ENCODE results near the gene DCUN1D5.

DCUN1D5 gene
- 23.3 to 126 (median 27.9) reads per million in 3 experiments for total RNA-seq

DNA sequence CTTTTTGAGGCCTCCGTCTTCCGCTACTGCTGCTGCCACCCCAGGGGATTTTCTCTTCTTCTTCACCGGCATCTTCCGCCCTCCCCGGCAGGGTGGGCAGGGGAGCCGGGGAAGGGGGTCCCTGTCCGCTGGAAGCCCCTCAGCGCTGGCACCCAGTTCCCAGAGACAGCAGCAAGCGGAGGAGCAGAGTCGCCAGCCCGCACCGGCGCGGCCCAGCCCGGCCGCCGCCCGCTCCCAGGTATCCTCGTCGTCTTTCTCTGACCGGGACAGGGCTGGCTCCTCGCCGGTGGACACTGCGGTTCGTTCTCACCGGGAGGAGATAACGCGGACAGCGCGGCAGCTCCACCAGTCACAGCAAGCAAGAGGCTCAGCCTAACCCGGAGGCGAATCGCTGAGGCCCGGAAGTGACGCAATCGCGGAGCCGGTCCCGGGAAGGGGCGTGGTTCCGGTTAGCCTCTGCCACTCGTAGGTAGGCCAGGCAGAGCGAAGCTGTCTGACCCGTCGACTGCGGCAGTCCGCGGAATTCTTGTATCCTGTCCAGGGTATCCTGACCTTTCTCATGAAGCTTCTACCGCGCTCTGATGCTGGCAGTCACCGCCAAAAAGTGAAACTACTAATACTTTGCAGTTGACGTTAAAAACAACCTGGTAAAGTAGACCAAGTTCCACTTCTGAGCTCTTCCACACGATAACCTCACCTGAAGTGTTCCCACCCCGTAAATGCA is at the start of gene DCUN1D5:
DCUN1D5 (minus strand) TSS at position 360 of the 724 bp plus-strand sequence; CDS start at position 72, 288 bp downstream.
- peak; percentile 91 for DNase-seq

- no peak for DNase-seq
These were observed 33.5 kb upstream of the DCUN1D5 start for GRCh38 chr11:103125462-103125861.

DNA sequence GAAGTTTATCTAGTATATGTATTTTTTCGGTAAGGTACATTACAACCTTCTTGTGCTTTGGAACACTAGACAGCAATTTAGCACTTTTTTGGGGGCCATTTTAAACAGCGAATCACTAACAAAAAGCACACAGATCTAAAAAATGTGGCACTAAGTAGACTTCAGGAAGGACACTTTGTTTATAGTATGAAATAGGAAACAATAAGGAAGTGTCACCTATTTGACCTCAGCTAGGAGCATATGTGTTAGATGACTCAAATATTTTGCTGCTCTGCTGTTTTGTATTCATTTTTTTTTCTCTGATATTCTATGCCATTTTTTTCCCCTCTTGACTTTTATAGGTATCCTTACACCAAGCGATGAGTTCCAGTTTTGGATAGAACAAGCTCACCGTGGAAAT is 22.9 kb upstream of the DCUN1D5 start:
- DNase-seq = no peak

DNA sequence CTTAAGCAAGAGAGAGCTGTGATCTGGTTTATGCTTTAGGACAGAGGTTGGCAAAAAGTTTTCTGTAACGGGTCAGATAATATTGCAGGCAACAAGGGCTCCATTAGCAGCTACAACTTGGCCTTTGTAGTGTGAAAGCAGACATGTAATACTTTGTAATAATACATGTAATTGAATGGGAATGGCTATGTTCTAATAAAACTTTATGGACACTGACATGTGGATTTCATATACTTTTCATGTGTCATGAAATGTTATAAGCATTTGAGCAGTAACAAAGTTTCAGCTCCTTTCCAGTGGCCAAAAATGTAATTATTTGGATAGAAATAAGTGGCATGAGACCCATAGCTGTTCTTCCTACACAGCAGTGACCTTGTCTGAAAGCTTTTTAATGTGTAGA is 20.4 kb upstream of the DCUN1D5 start:
- no peak for DNase-seq

DNA sequence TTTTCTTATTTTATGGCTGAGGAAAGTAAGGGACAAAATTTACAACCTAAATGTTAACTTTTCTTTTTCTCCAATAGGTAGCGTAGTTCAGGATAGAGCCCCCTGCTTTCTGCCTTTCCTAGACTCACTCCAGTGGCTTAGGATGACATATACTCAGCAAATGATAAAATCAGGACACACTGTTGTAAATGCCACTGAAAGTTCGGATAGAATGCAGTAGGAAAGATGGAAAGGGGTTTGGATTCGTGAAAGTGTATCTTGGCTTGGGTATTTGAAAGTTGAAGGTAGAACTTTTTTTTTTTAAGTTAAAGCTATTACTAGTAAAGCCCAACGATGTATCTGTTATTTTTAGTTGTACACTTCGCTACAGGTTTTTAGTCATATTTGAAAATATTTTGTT is 19.4 kb upstream of the DCUN1D5 start:
- DNase-seq = no peak

GRCh38 chr11:103110391-103110790 is 18.4 kb upstream of the DCUN1D5 start:
- DNase-seq = no peak

DNA sequence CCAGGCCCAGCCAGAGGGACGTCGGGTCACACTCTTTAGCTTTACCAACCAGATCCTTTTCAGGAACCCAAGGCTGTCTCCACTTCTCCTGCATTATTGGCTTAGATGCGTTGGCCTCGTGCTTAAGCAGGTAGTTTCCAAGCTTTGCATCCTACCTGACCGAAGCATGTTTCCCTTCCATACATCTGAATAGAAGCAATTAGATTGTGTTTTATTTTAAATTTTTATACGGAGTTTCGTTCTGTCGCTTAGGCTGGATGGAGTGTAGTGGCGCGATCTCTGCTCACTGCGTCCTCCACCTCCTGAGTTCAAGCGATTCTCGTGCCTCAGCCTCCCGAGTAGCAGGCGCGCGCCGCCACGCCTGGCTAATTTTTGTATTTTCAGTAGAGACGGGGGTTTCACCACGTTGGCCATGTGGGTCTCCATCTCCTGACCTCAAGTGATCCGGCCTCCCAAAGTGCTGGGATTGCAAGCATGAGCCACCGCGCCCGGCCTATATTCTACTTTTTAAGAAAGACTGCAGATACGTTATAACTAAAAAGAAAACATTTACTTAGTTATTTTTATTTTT is 17.9 kb upstream of the DCUN1D5 start:
- no peak for DNase-seq

DNA sequence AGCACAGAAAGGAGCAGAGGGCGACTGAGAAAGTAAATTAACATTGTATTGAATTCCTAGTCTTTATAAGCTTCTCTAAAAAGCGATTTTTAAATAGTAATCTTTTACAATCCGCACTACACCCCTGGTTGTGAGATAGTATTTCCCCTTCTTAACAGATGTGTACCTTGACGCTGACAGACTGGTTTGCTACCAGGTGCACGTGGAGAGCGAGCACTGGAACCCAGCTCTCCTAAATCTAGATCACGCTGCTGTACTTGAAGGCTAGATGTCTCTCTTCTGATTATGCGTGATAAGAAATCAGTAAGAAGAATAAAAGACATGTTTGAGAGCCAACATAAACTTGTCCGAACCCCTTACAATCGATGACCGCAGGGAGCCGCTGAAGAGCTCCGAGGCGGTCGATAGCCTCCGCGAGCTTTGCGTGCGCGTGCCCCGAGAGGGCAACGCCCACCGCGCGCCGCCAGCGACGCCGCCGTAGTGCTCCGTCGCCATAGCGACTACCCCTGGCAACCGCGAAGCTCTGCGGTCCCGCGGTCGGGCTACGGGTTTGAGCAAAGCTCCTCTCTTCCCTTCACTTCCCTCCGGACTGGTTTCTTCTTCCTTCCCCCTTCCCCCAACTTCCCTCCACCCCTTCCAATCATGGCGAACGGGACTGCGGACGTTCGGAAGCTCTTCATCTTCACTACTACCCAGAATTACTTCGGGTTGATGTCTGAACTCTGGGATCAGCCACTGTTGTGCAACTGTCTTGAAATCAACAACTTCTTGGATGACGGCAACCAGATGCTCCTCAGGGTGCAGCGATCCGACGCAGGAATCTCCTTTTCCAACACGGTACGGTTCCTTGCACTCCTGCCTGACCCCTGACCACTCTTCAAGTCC is 17.2 kb upstream of the DCUN1D5 start, which contains the start of gene DYNC2H1:
DYNC2H1 (plus strand) TSS at position 494 of the 885 bp plus-strand sequence; CDS start at position 643, 149 bp downstream.
- DNase-seq = peak; percentile 90

GRCh38 chr11:103097279-103097678 is 5.3 kb upstream of the DCUN1D5 start:
- no peak for DNase-seq

GRCh38 chr11:103091064-103091800 is 728 bp downstream of the DCUN1D5 start:
- peak; percentile 31 for DNase-seq

DNA sequence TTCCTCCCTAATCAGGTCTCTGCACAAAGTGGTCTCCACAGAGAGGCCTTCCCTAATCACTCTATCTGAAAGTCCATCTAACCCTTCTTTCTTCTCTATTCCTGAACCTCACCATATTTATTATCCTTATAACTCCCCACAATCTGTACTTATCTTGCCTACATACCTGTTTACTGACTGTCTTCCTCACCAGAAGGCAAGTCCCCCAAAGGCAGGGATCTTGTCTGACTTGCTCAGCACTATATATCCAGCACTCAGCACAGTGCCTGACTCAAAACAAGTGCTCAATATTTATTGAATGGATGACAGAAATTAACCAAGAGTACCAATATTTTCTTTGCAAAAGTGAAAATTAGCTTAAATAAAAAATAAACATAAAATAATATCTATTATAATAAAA is 5.5 kb downstream of the DCUN1D5 start:
- no peak for DNase-seq

GRCh38 chr11:103085758-103086365 is 6.1 kb downstream of the DCUN1D5 start:
- DNase-seq = no peak

DNA sequence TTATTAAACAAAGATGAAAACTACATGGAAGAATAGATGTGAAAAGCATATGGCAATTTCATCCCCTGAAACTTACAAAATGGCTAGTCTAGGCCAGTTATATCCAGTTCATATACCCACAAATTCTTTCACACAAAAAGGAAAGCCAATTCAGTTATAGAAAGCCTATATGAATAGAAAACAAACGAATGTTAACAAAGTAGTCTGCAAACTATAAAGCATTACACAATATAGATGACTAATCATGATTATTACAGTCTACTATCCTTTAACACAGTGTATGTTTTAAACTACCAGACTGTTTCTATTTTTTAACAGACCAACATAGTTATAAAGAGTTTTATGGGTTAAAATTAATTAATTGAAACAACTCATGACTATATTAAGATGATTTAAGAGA is 12.1 kb downstream of the DCUN1D5 start:
- no peak for DNase-seq

- DNase-seq = no peak
These were observed 13.2 kb downstream of the DCUN1D5 start for GRCh38 chr11:103078710-103079109.

DNA sequence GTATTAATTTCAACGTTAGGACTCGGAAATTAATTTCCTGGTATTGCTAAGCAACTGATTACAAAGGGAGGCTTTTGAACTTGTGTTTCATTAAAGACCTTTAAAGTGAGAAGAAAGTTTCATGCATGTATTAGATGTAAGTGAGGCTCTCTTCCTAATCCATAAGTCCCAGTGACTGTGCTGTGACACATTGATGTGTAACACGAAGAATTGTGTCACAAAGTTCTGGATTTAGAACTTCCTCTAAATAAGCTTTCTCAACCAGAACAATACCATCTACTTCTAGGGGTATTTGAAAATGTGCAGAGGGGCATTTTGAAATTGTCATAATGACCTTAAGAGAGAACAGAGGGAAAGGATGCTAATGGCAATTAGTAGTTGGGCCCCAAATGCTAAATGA is 14.4 kb downstream of the DCUN1D5 start:
- DNase-seq = no peak

DNA sequence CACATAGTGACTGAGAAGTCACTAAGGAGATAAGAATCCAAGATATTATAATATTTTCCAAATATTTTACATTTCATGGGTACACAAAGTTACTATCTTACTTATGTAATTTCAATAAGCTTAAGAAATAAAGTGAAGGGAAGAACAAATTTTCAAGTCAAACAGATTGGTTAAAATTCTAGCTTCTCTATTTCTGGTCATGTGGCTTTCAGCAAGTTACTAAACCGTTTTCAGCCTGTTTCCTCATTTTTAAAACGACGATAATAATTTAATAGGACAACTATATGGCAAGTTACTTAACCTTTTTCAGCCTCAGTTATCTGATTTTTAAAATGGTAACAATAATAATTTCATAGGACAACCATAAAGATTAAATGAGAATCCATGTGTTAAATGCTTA is 15.6 kb downstream of the DCUN1D5 start:
- no peak for DNase-seq

DNA sequence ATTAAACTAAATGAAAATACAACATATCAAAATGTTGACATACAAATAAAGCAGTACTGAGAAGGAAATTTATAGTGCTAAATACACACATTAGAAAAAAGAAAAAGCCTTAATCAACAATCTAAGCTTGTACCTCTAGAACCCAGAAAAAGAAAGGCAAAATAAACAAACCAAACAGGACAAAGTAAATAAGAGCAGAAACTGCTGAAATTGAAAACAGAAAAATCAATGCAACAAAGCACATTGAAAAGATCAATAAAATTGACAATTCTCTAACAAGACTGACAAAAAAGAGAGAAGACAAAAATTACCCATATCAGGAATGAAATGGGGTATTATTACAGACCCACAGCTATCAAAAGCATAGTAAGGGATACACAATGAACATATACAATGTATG is 21.0 kb downstream of the DCUN1D5 start:
- DNase-seq = no peak

GRCh38 chr11:103070142-103070541 is 21.8 kb downstream of the DCUN1D5 start:
- DNase-seq = no peak

DNA sequence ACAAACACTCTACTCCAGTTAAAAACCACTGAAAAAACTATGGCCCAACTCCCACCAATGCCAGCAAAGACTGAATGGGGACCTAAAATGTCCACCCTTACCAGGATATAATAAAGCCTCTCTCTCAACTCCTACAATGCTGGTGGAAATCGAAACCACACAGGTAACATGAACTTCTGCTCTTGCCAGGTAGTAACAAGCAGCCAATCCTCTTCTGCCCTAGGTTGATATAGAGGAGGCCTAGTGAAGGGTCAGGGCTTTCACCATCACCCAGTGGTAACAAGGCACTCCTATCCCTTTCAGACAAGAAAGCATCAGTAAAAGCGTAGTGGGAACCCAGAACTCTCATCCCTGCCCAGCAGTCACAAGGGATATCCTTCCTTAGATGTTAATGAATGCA is 22.6 kb downstream of the DCUN1D5 start:
- DNase-seq = no peak

DNA sequence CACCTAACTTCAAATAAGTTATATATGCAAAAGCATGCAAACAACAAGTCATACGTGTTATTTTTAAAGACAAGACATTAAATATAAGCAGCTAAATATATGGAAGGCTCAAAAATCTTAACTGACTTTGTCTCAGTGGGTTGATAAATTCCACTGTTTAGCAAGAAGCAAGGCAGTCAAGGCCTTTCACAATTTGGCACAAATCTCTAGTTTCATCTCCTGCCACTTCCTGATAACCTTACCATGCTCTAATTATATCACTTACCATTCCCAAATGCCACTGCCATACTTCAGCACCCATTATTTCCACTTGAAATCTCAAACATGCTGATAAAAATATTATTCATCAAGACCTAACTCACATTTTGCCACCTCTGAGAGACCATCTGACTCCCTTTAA is 24.8 kb downstream of the DCUN1D5 start:
- DNase-seq = no peak

- DNase-seq = no peak
These were observed 30.3 kb downstream of the DCUN1D5 start for GRCh38 chr11:103061656-103062055.

- DNase-seq = no peak
These were observed 36.6 kb downstream of the DCUN1D5 start for GRCh38 chr11:103055221-103055890.
